Erythroblast (primary cell): ENCODE data around the gene MED8.

Experiments used
- GATA1 ChIP-seq: IDR thresholded peaks from 2 replicates; pipeline ENCODE4 v1.6.1; 2011; ENCODE audit warnings: low read depth, mild to moderate bottlenecking, control low read depth, low read length, moderate library complexity
- POLR2A ChIP-seq: IDR thresholded peaks from 2 replicates; pipeline ENCODE4 v1.6.1; 2011; ENCODE audit warnings: mild to moderate bottlenecking, low read length

GRCh38 chr1:43415901-43416300 is 26.3 kb upstream of the MED8 start:
- TF ChIP-seq POLR2A (no peak), GATA1 (no peak)
